GM23248 (cell line): ENCODE measurements around the gene CDH16. TPM values are rescaled to one million over a fixed set of nuclear protein-coding genes. Genes with fewer than 3 reads are reported as not detected.
"Not testable (repeated sequence)": the region's sequence is repeated elsewhere in the genome, so short reads cannot be mapped to it uniquely, and the experiment has no call there.

Source experiments
- DNase-seq: peaks from one replicate; pipeline ENCODE4 v3.0.0-alpha.2; 2015
- H2AFZ ChIP-seq: fragments of 200-600 bp; sonication (generic); 2 replicates; pipeline ENCODE4 v1.6.1; 2016; ENCODE audit warnings: antibody characterized with exemption
- H3F3A ChIP-seq: fragments of 200-600 bp; sonication (generic); 2 replicates; pipeline ENCODE4 v1.6.1; 2016; ENCODE audit warnings: mild to moderate bottlenecking, antibody characterized with exemption, mixed run types; ENCODE audit not compliant: insufficient read depth
- H3K27ac ChIP-seq: fragments of 200-600 bp; sonication (generic); 2 replicates; pipeline ENCODE4 v1.5.1; 2016; ENCODE audit warnings: mild to moderate bottlenecking
- H3K27me3 ChIP-seq: fragments of 200-600 bp; sonication (generic); replicated peaks from 2 replicates; pipeline ENCODE4 v1.6.1; 2016; ENCODE audit warnings: mild to moderate bottlenecking; ENCODE audit not compliant: insufficient read depth
- H3K36me3 ChIP-seq: fragments of 200-600 bp; sonication (generic); 2 replicates; pipeline ENCODE4 v1.6.1; 2016; ENCODE audit warnings: low read depth, mild to moderate bottlenecking
- H3K4me1 ChIP-seq: fragments of 200-600 bp; sonication (generic); 2 replicates; pipeline ENCODE4 v1.6.1; 2016; ENCODE audit warnings: mild to moderate bottlenecking; ENCODE audit not compliant: insufficient read depth
- H3K4me2 ChIP-seq: fragments of 200-600 bp; sonication (generic); one replicate; pipeline ENCODE4 v1.6.1; 2016; ENCODE audit warnings: mild to moderate bottlenecking; ENCODE audit not compliant: unreplicated experiment
- H3K4me3 ChIP-seq: fragments of 200-600 bp; sonication (generic); 2 replicates; pipeline ENCODE4 v1.5.1; 2016; ENCODE audit warnings: mild to moderate bottlenecking
- H3K79me2 ChIP-seq: fragments of 200-600 bp; sonication (generic); 2 replicates; pipeline ENCODE4 v1.6.1; 2016; ENCODE audit warnings: mild to moderate bottlenecking; ENCODE audit not compliant: insufficient read depth
- H3K9ac ChIP-seq: fragments of 200-600 bp; sonication (generic); 2 replicates; pipeline ENCODE4 v1.6.1; 2016; ENCODE audit warnings: mild to moderate bottlenecking
- H3K9me2 ChIP-seq: fragments of 200-600 bp; sonication (generic); 2 replicates; pipeline ENCODE4 v1.6.1; 2016; ENCODE audit warnings: mixed run types, mild to moderate bottlenecking, moderate library complexity; ENCODE audit not compliant: insufficient read depth
- H3K9me3 ChIP-seq: fragments of 200-600 bp; sonication (generic); one replicate; pipeline ENCODE4 v1.6.1; 2017; ENCODE audit warnings: low read depth
- H4K20me1 ChIP-seq: fragments of 200-600 bp; sonication (generic); 2 replicates; pipeline ENCODE4 v1.6.0; 2016; ENCODE audit not compliant: insufficient read depth
- EZH2 ChIP-seq: fragments of 200-600 bp; sonication (generic); IDR thresholded peaks from 2 replicates; pipeline ENCODE4 v1.6.1; 2018; ENCODE audit warnings: antibody characterized with exemption, mild to moderate bottlenecking; ENCODE audit not compliant: insufficient read depth, poor library complexity, severe bottlenecking
- EZH2phosphoT487 ChIP-seq: fragments of 200-600 bp; sonication (generic); IDR thresholded peaks from 2 replicates; pipeline ENCODE4 v1.6.1; 2018; ENCODE audit warnings: antibody characterized with exemption, moderate library complexity, mild to moderate bottlenecking, low read depth; ENCODE audit not compliant: insufficient read depth
- WGBS, 2 experiments: methylation state at CpG; one replicate each; pipeline ENCODE4 v1.1.6; 2015 to 2017; ENCODE audit warnings: low lambda C conversion rate in 2 of 2, low coverage in 1 of 2; ENCODE audit errors: missing lambda C conversion rate in 2 of 2; 5-methylcytosine and 5-hydroxymethylcytosine counted together
- in situ Hi-C: fragments of 300-500 bp; cut with MboI; formaldehyde crosslinking; loops from 2 replicates; pipeline ENCODE4 v1.15.0; 2020
- polyA plus RNA-seq: library from polyadenylated mRNA; unstranded; fragments of >200 nt; fragmentation: Nextera tagmentation; extraction: Ambion mirVana; gene quantifications from 2 replicates; pipeline ENCODE4 v1.2.1, GENCODE V29; 2016
- total RNA-seq: library from RNA; depleted of rRNA; stranded (reverse); fragments of >200 nt; shearing (Covaris generic); gene quantifications from 2 replicates; pipeline ENCODE4 v1.2.3, GENCODE V29; 2014

The CDH16 gene
- total and polyA plus RNA-seq, 2 experiments from 2014 or later = not detected

GRCh38 chr16:66945939-66946338 is 27.3 kb upstream of the CDH16 start:
- H4K20me1 ChIP-seq = no peaks in the 10 kb centered on the region

DNA sequence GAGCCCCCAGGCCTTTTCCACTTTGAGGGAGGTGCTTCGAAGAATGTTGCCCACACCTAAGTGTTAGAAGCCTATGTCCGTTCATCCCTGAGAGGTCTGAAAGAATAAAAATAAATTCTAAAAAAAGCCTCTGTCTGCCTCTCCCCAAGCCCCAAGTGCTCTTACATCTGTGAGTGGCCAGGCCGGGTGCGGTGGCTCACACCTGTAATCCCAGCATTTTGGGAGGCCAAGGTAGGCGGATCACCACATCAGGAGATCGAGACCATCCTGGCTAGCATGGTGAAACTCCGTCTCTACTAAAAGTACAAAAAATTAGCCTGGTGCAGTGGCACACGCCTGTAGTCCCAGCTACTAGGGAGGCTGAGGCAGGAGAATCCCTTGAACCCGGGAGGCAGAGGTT is 26.3 kb upstream of the CDH16 start:
- H3K27me3 ChIP-seq, H3K4me3 ChIP-seq, H3K9me2 ChIP-seq, in situ Hi-C loops, H3K79me2 ChIP-seq, H4K20me1 ChIP-seq, H3K9ac ChIP-seq, H2AFZ ChIP-seq, DNase-seq, H3K9me3 ChIP-seq, H3K36me3 ChIP-seq, H3K27ac ChIP-seq, H3F3A ChIP-seq, H3K4me2 ChIP-seq, H3K4me1 ChIP-seq: not testable (repeated sequence)
- WGBS, 2 experiments = 77 to 80% methylated on average over 9 of the region's 9 CpGs

More at GRCh38 chr16:66945939-66946338, 27.3 kb upstream of the CDH16 start:
- in situ Hi-C loops = no loop called here
- no peak overlapping the region for H3K4me3 ChIP-seq
- no peak overlapping the region for H3K27ac ChIP-seq
- TF ChIP-seq EZH2phosphoT487 (no peak), EZH2 (no peak)
- no peaks in the 10 kb centered on the region; the same call in none of the 2 replicates for H3K27me3 ChIP-seq
- 89 to 91% methylated on average over 4 of the region's 4 CpGs for WGBS, 2 experiments
- no peak overlapping the region for H3K9ac ChIP-seq
- H3K4me1 ChIP-seq = peaks cover 4% of the 10 kb centered on the region; the same call in 1 of the 2 replicates
- H2AFZ ChIP-seq = no peak overlapping the region
- H3K36me3 ChIP-seq = peaks cover 4% of the 10 kb centered on the region; the same call in 1 of the 2 replicates
- H3K4me2 ChIP-seq = no peak overlapping the region
- no peaks in the 10 kb centered on the region for H3K9me2 ChIP-seq
- H3F3A ChIP-seq = 0 out of 2 replicates have a peak, but pooled peaks cover 4% of the 10 kb centered on the region
- H3K79me2 ChIP-seq = no peaks in the 10 kb centered on the region
- DNase-seq = no peak
- H3K9me3 ChIP-seq = no peaks in the 10 kb centered on the region

DNA sequence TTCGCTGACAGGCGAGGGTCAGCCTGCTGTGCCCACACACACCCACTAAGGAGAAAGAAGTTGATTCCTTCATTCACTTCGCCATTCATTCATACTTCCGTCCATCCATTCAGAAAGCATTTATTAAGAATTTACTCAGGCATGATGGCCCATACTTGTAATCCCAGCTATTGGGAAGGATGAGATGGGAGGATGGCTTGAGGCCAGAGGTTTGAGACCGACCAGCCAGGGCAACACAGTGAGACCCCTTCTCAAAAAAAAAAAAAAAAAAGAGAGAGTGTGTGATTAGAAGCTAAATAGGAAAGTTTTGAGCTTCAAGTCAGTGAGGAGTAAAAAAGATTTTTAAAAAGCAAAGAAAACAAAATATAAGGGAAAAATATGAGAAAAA is 25.4 kb upstream of the CDH16 start:
- Histone ChIP-seq H3K27ac (no peak overlapping the region), H3F3A (0 out of 2 replicates have a peak, but pooled peaks cover 4% of the 10 kb centered on the region), H3K4me2 (no peak overlapping the region), H3K4me1 (peaks cover 4% of the 10 kb centered on the region; the same call in 1 of the 2 replicates), H4K20me1 (no peaks in the 10 kb centered on the region), H3K9me3 (no peaks in the 10 kb centered on the region), H3K9me2 (no peaks in the 10 kb centered on the region), H2AFZ (no peak overlapping the region), H3K9ac (no peak overlapping the region), H3K27me3 (no peaks in the 10 kb centered on the region; the same call in none of the 2 replicates), H3K36me3 (peaks cover 4% of the 10 kb centered on the region; the same call in 1 of the 2 replicates), H3K79me2 (no peaks in the 10 kb centered on the region), H3K4me3 (no peak overlapping the region)
- TF ChIP-seq EZH2phosphoT487 (no peak), EZH2 (no peak)
- 75 to 78% methylated on average over 5 of the region's 5 CpGs for WGBS, 2 experiments
- no peak for DNase-seq
- in situ Hi-C loops = no loop called here

- 0 out of 2 replicates have a peak, but pooled peaks cover 4% of the 10 kb centered on the region for H3F3A ChIP-seq
- H3K9ac ChIP-seq = no peak overlapping the region
- no peak overlapping the region for H3K4me2 ChIP-seq
- no peak overlapping the region for H2AFZ ChIP-seq
- H3K9me2 ChIP-seq = no peaks in the 10 kb centered on the region
- H3K36me3 ChIP-seq = peaks cover 4% of the 10 kb centered on the region; the same call in 1 of the 2 replicates
- H3K27me3 ChIP-seq = no peaks in the 10 kb centered on the region; the same call in 1 of the 2 replicates
- 93 to 95% methylated on average over 14 to 15 of the region's 15 CpGs for WGBS, 2 experiments
- H3K4me1 ChIP-seq = peaks cover 4% of the 10 kb centered on the region; the same call in 1 of the 2 replicates
- H3K27ac ChIP-seq = no peak overlapping the region
- no peaks in the 10 kb centered on the region for H3K9me3 ChIP-seq
- H3K4me3 ChIP-seq = no peak overlapping the region
- TF ChIP-seq EZH2phosphoT487 = no peak
- TF ChIP-seq EZH2 = no peak
- H3K79me2 ChIP-seq = no peaks in the 10 kb centered on the region
- no peaks in the 10 kb centered on the region for H4K20me1 ChIP-seq
- in situ Hi-C loops = no loop called here
- DNase-seq = no peak
Observed at GRCh38 chr16:66943426-66944053, 24.9 kb upstream of the CDH16 start.
